HG02642 (cell line): ENCODE results near the gene MID1IP1.

Source experiments
- ATAC-seq: cut with Tn5 transposase; IDR thresholded peaks from one replicate; pipeline ENCODE4 v1.9.1; 2021; ENCODE audit warnings: mild to moderate bottlenecking; ENCODE audit not compliant: unreplicated experiment, poor library complexity

The MID1IP1 gene

GRCh38 chrX:38811515-38812243 lies 10.4 kb downstream of the MID1IP1 start:
- ATAC-seq, result no peak

GRCh38 chrX:38816155-38816554 lies 14.9 kb downstream of the MID1IP1 start:
- no peak for ATAC-seq

- no peak for ATAC-seq
These were observed 15.9 kb downstream of the MID1IP1 start for GRCh38 chrX:38817004-38817703.

GRCh38 chrX:38819163-38819562 lies 17.9 kb downstream of the MID1IP1 start:
- no peak for ATAC-seq

- ATAC-seq, result no peak
These were observed 18.4 kb downstream of the MID1IP1 start for GRCh38 chrX:38819709-38820108.

GRCh38 chrX:38820751-38821150 lies 19.5 kb downstream of the MID1IP1 start:
- no peak for ATAC-seq

GRCh38 chrX:38824176-38824575 lies 22.9 kb downstream of the MID1IP1 start:
- ATAC-seq, result no peak

GRCh38 chrX:38831949-38832348 lies 30.7 kb downstream of the MID1IP1 start:
- no peak for ATAC-seq

GRCh38 chrX:38837389-38837788 lies 36.1 kb downstream of the MID1IP1 start:
- no peak for ATAC-seq

GRCh38 chrX:38839277-38839676 lies 38.0 kb downstream of the MID1IP1 start:
- no peak for ATAC-seq

GRCh38 chrX:38839944-38840343 lies 38.7 kb downstream of the MID1IP1 start:
- no peak for ATAC-seq

GRCh38 chrX:38841750-38842149 lies 40.5 kb downstream of the MID1IP1 start:
- no peak for ATAC-seq

GRCh38 chrX:38845426-38845825 lies 44.2 kb downstream of the MID1IP1 start:
- ATAC-seq, result no peak

- no peak for ATAC-seq
These were observed 46.1 kb downstream of the MID1IP1 start for GRCh38 chrX:38847206-38847902.

- ATAC-seq, result no peak
These were observed 46.6 kb downstream of the MID1IP1 start for GRCh38 chrX:38847903-38848230.

GRCh38 chrX:38848671-38849455 lies 47.6 kb downstream of the MID1IP1 start:
- ATAC-seq, result no peak

GRCh38 chrX:38850807-38851544 lies 49.7 kb downstream of the MID1IP1 start:
- no peak for ATAC-seq

- ATAC-seq, result no peak
These were observed 53.0 kb downstream of the MID1IP1 start for GRCh38 chrX:38854305-38854704.
